Measurements from ENCODE around the gene RAMP3. TPM values are rescaled to one million over a fixed set of nuclear protein-coding genes. Genes with fewer than 3 reads are reported as not detected.

The RAMP3 gene
- total RNA-seq, 1 donor from 2014 or later: 50.1 TPM

- no peak for TF ChIP-seq CTCF (IDR thresholded peaks at IDR 0.05)
- TF ChIP-seq POLR2A (IDR thresholded peaks at IDR 0.05): no peak
- TF ChIP-seq POLR2AphosphoS5 (IDR thresholded peaks at IDR 0.05; ENCODE audit: insufficient read depth in 1 of 2, low read depth in 1 of 2): no peak
- Histone ChIP-seq H3K27ac (no peak overlapping the region), H3K4me1 (no peaks in the 10 kb centered on the region), H3K36me3 (no peaks in the 10 kb centered on the region), H3K4me3 (no peak overlapping the region), H3K27me3 (no peaks in the 10 kb centered on the region), H3K9me3 (no peaks in the 10 kb centered on the region)
- intact Hi-C loops (cut with DNase I): no loop called here
- peak in 1 of 2 donors; percentile 88 for DNase-seq (ENCODE audit: extremely low spot score in 2 of 2)
Measured at GRCh38 chr7:45181991-45182855, 24.6 kb downstream of the RAMP3 start.

GRCh38 chr7:45182856-45183710 is 25.5 kb downstream of the RAMP3 start:
- no peaks in the 10 kb centered on the region for H3K4me1 ChIP-seq
- no peaks in the 10 kb centered on the region for H3K27me3 ChIP-seq
- DNase-seq (ENCODE audit: extremely low spot score in 2 of 2): peak; percentile 44 to 77
- no peak overlapping the region for H3K27ac ChIP-seq
- H3K36me3 ChIP-seq: no peaks in the 10 kb centered on the region
- TF ChIP-seq POLR2A (IDR thresholded peaks at IDR 0.05) (no peak), POLR2AphosphoS5 (IDR thresholded peaks at IDR 0.05; ENCODE audit: insufficient read depth in 1 of 2, low read depth in 1 of 2) (no peak), CTCF (IDR thresholded peaks at IDR 0.05) (no peak)
- no peaks in the 10 kb centered on the region for H3K9me3 ChIP-seq
- intact Hi-C loops (cut with DNase I): no loop called here
- H3K4me3 ChIP-seq: no peak overlapping the region

GRCh38 chr7:45183711-45184210 is 26.2 kb downstream of the RAMP3 start:
- DNase-seq (ENCODE audit: extremely low spot score in 2 of 2): peak; percentile 64 to 72
- no peaks in the 10 kb centered on the region for H3K36me3 ChIP-seq
- no peak overlapping the region for H3K4me3 ChIP-seq
- H3K27me3 ChIP-seq: no peaks in the 10 kb centered on the region
- no peaks in the 10 kb centered on the region for H3K9me3 ChIP-seq
- H3K27ac ChIP-seq: no peak overlapping the region
- H3K4me1 ChIP-seq: no peaks in the 10 kb centered on the region
- intact Hi-C loops (cut with DNase I): no loop called here
- TF ChIP-seq POLR2AphosphoS5 (IDR thresholded peaks at IDR 0.05; ENCODE audit: insufficient read depth in 1 of 2, low read depth in 1 of 2) (no peak), POLR2A (IDR thresholded peaks at IDR 0.05) (no peak), CTCF (IDR thresholded peaks at IDR 0.05) (no peak)

- no peak overlapping the region for H3K27ac ChIP-seq
- intact Hi-C loops (cut with DNase I): no loop called here
- H3K9me3 ChIP-seq: no peaks in the 10 kb centered on the region
- no peaks in the 10 kb centered on the region for H3K27me3 ChIP-seq
- no peak for TF ChIP-seq POLR2AphosphoS5 (IDR thresholded peaks at IDR 0.05; ENCODE audit: insufficient read depth in 1 of 2, low read depth in 1 of 2)
- no peak for TF ChIP-seq POLR2A (IDR thresholded peaks at IDR 0.05)
- TF ChIP-seq CTCF (IDR thresholded peaks at IDR 0.05): no peak
- H3K4me3 ChIP-seq: no peak overlapping the region
- DNase-seq (ENCODE audit: extremely low spot score in 2 of 2): peak; percentile 78 to 85
- no peaks in the 10 kb centered on the region for H3K36me3 ChIP-seq
- H3K4me1 ChIP-seq: no peaks in the 10 kb centered on the region
Measured at GRCh38 chr7:45184326-45185027, 26.9 kb downstream of the RAMP3 start.

Measured in vagina (tissue), 2 donors.